Spleen (tissue), 7 donors: ENCODE measurements around the gene NACAD.

ENCODE experiments used
- POLR2A ChIP-seq, 3 donors: fragments of 450-650 bp; IDR thresholded peaks; one replicate each; pipeline ENCODE4 v1.5.1; 2017; ENCODE audit warnings: antibody characterized with exemption in 3 of 3, mild to moderate bottlenecking in 1 of 3
- POLR2AphosphoS5 ChIP-seq, 3 donors: sonication (generic); formaldehyde crosslinking; IDR thresholded peaks; one replicate each; pipeline ENCODE4 v1.5.1; 2017; ENCODE audit warnings: antibody characterized with exemption in 3 of 3
- TF ChIP-seq, protein P1 (sequence below), 11 experiments: fragments of 200-600 bp in 7 of 11; fragments of 450-650 bp in 4 of 11; sonication (generic) in 4 of 11; IDR thresholded peaks in 8 of 11; conservative IDR thresholded peaks in 3 of 11; 1 replicate in 7 of 11; 2 replicates in 4 of 11; pipeline versions ENCODE4 v1.4.0 to v1.8.0; 2016 to 2021; ENCODE audit warnings: antibody characterized with exemption in 11 of 11, inconsistent platforms in 4 of 11, mild to moderate bottlenecking in 1 of 11
- donor health status: DM: no; HTN: no; CAD: no; lungs with moderate emphysema.
- donor health status: DM: no; HTN: no; CAD: no.
- donor health status: DM: no; HTN: no; CAD: no.

DNA sequence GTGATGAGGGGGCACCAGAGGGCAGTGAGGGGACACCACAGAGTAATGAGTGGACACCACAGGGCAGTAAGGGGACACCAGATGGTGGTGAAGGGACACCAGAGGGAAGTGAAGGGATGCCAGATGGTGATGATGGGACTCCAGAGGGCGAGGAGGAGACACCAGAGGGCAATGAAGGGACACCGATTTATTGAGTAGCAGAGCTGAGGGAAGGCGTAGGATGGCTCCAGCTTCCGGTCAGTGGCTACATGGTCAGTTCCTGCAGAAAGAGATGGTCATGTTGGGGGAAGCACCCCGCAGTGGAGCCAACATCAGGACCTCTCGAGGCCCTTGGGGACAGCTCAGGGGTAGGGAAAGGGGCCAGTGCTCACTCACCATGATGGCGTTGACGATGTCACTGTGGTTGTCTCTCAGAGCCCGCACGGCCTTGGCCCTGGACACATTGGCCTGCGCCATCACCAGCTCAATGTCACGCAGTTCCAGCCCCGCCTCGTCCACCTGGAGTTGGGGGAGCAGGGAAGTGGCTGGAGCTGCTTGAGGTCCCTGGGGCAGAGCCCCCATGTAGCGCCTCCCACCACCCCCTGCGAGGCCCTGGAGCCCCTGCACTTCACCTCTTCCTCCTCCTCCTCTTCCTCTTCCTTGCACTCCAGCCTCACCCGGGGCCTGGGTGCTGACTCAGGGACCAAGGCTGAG, 8.4 kb downstream of the NACAD start:
- TF ChIP-seq, protein P1, sequence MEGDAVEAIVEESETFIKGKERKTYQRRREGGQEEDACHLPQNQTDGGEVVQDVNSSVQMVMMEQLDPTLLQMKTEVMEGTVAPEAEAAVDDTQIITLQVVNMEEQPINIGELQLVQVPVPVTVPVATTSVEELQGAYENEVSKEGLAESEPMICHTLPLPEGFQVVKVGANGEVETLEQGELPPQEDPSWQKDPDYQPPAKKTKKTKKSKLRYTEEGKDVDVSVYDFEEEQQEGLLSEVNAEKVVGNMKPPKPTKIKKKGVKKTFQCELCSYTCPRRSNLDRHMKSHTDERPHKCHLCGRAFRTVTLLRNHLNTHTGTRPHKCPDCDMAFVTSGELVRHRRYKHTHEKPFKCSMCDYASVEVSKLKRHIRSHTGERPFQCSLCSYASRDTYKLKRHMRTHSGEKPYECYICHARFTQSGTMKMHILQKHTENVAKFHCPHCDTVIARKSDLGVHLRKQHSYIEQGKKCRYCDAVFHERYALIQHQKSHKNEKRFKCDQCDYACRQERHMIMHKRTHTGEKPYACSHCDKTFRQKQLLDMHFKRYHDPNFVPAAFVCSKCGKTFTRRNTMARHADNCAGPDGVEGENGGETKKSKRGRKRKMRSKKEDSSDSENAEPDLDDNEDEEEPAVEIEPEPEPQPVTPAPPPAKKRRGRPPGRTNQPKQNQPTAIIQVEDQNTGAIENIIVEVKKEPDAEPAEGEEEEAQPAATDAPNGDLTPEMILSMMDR (IDR thresholded peaks at IDR 0.05 in 8 of 11, conservative IDR thresholded peaks at IDR 0.05 in 3 of 11) = no peak
- TF ChIP-seq POLR2A (IDR thresholded peaks at IDR 0.05) (no peak), POLR2AphosphoS5 (IDR thresholded peaks at IDR 0.05) (peak; percentile 13 to 65 (median 50))
